WTC11 (cell line): ENCODE measurements around the gene EP400.

Experiments
- ATF6 ChIP-seq: sonication (generic); formaldehyde crosslinking; IDR thresholded peaks from 2 replicates; pipeline ENCODE4 v1.8.1; 2023; ENCODE audit warnings: mild to moderate bottlenecking, missing genetic modification reagents
- CBFB ChIP-seq: sonication (generic); formaldehyde crosslinking; IDR thresholded peaks from 2 replicates; pipeline ENCODE4 v1.8.1; 2022; ENCODE audit warnings: mild to moderate bottlenecking, low read depth, missing genetic modification reagents
- CTCF ChIP-seq: fragments of 200-600 bp; IDR thresholded peaks from 2 replicates; pipeline ENCODE4 v1.8.0; 2022; ENCODE audit warnings: antibody characterized with exemption
- E2F1 ChIP-seq: sonication (generic); formaldehyde crosslinking; IDR thresholded peaks from 2 replicates; pipeline ENCODE4 v1.8.0; 2022; ENCODE audit warnings: mild to moderate bottlenecking, missing genetic modification reagents
- KAT7 ChIP-seq: sonication (generic); formaldehyde crosslinking; IDR thresholded peaks from 2 replicates; pipeline ENCODE4 v1.8.1; 2023; ENCODE audit warnings: missing genetic modification reagents, mild to moderate bottlenecking, borderline replicate concordance
- NFYB ChIP-seq: sonication (generic); formaldehyde crosslinking; conservative IDR thresholded peaks from 2 replicates; pipeline ENCODE4 v1.8.0; 2022; ENCODE audit warnings: low read depth, missing genetic modification reagents
- NR1H2 ChIP-seq: sonication (generic); formaldehyde crosslinking; IDR thresholded peaks from 2 replicates; pipeline ENCODE4 v1.9.0; 2021; ENCODE audit warnings: mild to moderate bottlenecking, moderate library complexity, missing genetic modification reagents
- ZNF263 ChIP-seq: sonication (generic); formaldehyde crosslinking; IDR thresholded peaks from 2 replicates; pipeline ENCODE4 v1.8.1; 2022; ENCODE audit warnings: low read depth, mild to moderate bottlenecking, moderate library complexity, missing genetic modification reagents

GRCh38 chr12:131938082-131938481, 11.7 kb upstream of the EP400 start:
- TF ChIP-seq CTCF (no peak), ZNF263 (CRISPR knock-in tag) (no peak), KAT7 (CRISPR knock-in tag) (no peak), ATF6 (CRISPR knock-in tag) (no peak), NR1H2 (CRISPR knock-in tag) (no peak), NFYB (CRISPR knock-in tag) (no peak), E2F1 (CRISPR knock-in tag) (no peak), CBFB (CRISPR knock-in tag) (no peak)
